ENCODE data around the gene ZIC1.

DNA sequence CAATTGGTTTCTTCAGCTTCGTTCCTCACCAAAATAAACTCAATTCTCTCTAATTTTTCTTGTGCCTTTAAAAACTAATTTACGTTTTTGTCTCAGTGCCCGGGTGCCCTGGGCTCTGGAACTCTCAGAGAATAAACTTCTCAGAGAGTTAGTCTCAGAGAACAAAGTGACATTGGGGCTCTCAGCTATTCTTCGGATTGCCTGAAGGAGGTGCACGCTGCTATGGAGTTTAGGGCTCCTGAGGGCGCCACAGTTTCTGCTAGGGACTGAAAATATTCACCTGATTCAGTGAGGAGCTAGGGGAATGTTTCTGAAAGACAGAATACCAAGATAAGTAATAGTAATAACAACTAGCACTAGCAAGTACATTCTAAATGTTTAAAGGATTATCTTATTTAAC, 25.5 kb upstream of the ZIC1 start:
- TF ChIP-seq, protein P1, sequence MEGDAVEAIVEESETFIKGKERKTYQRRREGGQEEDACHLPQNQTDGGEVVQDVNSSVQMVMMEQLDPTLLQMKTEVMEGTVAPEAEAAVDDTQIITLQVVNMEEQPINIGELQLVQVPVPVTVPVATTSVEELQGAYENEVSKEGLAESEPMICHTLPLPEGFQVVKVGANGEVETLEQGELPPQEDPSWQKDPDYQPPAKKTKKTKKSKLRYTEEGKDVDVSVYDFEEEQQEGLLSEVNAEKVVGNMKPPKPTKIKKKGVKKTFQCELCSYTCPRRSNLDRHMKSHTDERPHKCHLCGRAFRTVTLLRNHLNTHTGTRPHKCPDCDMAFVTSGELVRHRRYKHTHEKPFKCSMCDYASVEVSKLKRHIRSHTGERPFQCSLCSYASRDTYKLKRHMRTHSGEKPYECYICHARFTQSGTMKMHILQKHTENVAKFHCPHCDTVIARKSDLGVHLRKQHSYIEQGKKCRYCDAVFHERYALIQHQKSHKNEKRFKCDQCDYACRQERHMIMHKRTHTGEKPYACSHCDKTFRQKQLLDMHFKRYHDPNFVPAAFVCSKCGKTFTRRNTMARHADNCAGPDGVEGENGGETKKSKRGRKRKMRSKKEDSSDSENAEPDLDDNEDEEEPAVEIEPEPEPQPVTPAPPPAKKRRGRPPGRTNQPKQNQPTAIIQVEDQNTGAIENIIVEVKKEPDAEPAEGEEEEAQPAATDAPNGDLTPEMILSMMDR (conservative IDR thresholded peaks at IDR 0.05; ENCODE audit: low read depth in 2 of 2), result peak; percentile 79 to 80
- TF ChIP-seq, protein P2, sequence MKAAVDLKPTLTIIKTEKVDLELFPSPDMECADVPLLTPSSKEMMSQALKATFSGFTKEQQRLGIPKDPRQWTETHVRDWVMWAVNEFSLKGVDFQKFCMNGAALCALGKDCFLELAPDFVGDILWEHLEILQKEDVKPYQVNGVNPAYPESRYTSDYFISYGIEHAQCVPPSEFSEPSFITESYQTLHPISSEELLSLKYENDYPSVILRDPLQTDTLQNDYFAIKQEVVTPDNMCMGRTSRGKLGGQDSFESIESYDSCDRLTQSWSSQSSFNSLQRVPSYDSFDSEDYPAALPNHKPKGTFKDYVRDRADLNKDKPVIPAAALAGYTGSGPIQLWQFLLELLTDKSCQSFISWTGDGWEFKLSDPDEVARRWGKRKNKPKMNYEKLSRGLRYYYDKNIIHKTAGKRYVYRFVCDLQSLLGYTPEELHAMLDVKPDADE (IDR thresholded peaks at IDR 0.05), result no peak
- TF ChIP-seq ZNF331 (CRISPR knock-in tag; IDR thresholded peaks at IDR 0.05; ENCODE audit: low read depth) (no peak), EZH2 (IDR thresholded peaks at IDR 0.05; ENCODE audit: low read depth, unreplicated experiment) (no peak), POLR2AphosphoS5 (IDR thresholded peaks at IDR 0.05; ENCODE audit: low read depth) (no peak), EZH2phosphoT487 (IDR thresholded peaks at IDR 0.05; ENCODE audit: unreplicated experiment) (no peak), NANOG (IDR thresholded peaks at IDR 0.05; ENCODE audit: borderline replicate concordance) (no peak)
- TF ChIP-seq, protein P3, sequence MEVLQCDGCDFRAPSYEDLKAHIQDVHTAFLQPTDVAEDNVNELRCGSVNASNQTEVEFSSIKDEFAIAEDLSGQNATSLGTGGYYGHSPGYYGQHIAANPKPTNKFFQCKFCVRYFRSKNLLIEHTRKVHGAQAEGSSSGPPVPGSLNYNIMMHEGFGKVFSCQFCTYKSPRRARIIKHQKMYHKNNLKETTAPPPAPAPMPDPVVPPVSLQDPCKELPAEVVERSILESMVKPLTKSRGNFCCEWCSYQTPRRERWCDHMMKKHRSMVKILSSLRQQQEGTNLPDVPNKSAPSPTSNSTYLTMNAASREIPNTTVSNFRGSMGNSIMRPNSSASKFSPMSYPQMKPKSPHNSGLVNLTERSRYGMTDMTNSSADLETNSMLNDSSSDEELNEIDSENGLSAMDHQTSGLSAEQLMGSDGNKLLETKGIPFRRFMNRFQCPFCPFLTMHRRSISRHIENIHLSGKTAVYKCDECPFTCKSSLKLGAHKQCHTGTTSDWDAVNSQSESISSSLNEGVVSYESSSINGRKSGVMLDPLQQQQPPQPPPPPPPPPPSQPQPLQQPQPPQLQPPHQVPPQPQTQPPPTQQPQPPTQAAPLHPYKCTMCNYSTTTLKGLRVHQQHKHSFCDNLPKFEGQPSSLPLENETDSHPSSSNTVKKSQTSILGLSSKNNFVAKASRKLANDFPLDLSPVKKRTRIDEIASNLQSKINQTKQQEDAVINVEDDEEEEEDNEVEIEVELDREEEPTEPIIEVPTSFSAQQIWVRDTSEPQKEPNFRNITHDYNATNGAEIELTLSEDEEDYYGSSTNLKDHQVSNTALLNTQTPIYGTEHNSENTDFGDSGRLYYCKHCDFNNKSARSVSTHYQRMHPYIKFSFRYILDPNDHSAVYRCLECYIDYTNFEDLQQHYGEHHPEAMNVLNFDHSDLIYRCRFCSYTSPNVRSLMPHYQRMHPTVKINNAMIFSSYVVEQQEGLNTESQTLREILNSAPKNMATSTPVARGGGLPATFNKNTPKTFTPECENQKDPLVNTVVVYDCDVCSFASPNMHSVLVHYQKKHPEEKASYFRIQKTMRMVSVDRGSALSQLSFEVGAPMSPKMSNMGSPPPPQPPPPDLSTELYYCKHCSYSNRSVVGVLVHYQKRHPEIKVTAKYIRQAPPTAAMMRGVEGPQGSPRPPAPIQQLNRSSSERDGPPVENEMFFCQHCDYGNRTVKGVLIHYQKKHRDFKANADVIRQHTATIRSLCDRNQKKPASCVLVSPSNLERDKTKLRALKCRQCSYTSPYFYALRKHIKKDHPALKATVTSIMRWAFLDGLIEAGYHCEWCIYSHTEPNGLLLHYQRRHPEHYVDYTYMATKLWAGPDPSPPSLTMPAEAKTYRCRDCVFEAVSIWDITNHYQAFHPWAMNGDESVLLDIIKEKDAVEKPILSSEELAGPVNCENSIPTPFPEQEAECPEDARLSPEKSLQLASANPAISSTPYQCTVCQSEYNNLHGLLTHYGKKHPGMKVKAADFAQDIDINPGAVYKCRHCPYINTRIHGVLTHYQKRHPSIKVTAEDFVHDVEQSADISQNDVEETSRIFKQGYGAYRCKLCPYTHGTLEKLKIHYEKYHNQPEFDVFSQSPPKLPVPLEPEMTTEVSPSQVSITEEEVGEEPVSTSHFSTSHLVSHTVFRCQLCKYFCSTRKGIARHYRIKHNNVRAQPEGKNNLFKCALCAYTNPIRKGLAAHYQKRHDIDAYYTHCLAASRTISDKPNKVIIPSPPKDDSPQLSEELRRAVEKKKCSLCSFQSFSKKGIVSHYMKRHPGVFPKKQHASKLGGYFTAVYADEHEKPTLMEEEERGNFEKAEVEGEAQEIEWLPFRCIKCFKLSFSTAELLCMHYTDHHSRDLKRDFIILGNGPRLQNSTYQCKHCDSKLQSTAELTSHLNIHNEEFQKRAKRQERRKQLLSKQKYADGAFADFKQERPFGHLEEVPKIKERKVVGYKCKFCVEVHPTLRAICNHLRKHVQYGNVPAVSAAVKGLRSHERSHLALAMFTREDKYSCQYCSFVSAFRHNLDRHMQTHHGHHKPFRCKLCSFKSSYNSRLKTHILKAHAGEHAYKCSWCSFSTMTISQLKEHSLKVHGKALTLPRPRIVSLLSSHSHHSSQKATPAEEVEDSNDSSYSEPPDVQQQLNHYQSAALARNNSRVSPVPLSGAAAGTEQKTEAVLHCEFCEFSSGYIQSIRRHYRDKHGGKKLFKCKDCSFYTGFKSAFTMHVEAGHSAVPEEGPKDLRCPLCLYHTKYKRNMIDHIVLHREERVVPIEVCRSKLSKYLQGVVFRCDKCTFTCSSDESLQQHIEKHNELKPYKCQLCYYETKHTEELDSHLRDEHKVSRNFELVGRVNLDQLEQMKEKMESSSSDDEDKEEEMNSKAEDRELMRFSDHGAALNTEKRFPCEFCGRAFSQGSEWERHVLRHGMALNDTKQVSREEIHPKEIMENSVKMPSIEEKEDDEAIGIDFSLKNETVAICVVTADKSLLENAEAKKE (CRISPR knock-in tag; IDR thresholded peaks at IDR 0.05), result no peak
